Hepatocyte (in vitro differentiated cells): Measurements from ENCODE around the gene PKD2L2.

Source experiments
- EZH2 ChIP-seq: fragments of 200-600 bp; sonication (generic); IDR thresholded peaks from 2 replicates; pipeline ENCODE4 v1.6.1; 2016; ENCODE audit warnings: antibody characterized with exemption, mild to moderate bottlenecking, borderline replicate concordance
- EZH2phosphoT487 ChIP-seq: fragments of 200-600 bp; sonication (generic); IDR thresholded peaks from one replicate; pipeline ENCODE4 v1.6.1; 2018; ENCODE audit warnings: antibody characterized with exemption, mild to moderate bottlenecking, low read depth, moderate library complexity; ENCODE audit not compliant: unreplicated experiment, severe bottlenecking
- TF ChIP-seq, protein P1 (sequence below): fragments of 200-600 bp; sonication (generic); IDR thresholded peaks from 2 replicates; pipeline ENCODE4 v1.5.1; 2016; ENCODE audit warnings: antibody characterized with exemption, mild to moderate bottlenecking; ENCODE audit not compliant: poor library complexity

- TF ChIP-seq EZH2 (no peak), EZH2phosphoT487 (no peak)
- TF ChIP-seq, protein P1, sequence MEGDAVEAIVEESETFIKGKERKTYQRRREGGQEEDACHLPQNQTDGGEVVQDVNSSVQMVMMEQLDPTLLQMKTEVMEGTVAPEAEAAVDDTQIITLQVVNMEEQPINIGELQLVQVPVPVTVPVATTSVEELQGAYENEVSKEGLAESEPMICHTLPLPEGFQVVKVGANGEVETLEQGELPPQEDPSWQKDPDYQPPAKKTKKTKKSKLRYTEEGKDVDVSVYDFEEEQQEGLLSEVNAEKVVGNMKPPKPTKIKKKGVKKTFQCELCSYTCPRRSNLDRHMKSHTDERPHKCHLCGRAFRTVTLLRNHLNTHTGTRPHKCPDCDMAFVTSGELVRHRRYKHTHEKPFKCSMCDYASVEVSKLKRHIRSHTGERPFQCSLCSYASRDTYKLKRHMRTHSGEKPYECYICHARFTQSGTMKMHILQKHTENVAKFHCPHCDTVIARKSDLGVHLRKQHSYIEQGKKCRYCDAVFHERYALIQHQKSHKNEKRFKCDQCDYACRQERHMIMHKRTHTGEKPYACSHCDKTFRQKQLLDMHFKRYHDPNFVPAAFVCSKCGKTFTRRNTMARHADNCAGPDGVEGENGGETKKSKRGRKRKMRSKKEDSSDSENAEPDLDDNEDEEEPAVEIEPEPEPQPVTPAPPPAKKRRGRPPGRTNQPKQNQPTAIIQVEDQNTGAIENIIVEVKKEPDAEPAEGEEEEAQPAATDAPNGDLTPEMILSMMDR = no peak
Observed at GRCh38 chr5:137845472-137845871, 43.8 kb upstream of the PKD2L2 start.
